Measurements from ENCODE around the gene DYNC1LI1.

GRCh38 chr3:32495609-32496008 is 75.0 kb downstream of the DYNC1LI1 start:
- TF ChIP-seq CTCF (conservative IDR thresholded peaks at IDR 0.05) (no peak), ZFX (IDR thresholded peaks at IDR 0.05) (no peak)
